PC-3 (cell line): Measurements from ENCODE around the gene YAE1.

Source experiments
- EZH2 ChIP-seq: fragments of 300-600 bp; sonication (generic); IDR thresholded peaks from one replicate; pipeline ENCODE4 v1.6.1; 2017; ENCODE audit warnings: antibody characterized with exemption, mild to moderate bottlenecking, low read length; ENCODE audit not compliant: unreplicated experiment
- TF ChIP-seq, protein P1 (sequence below): fragments of 300-600 bp; sonication (generic); conservative IDR thresholded peaks from 2 replicates; pipeline ENCODE4 v1.5.1; 2017; ENCODE audit warnings: antibody characterized with exemption, low read depth, mild to moderate bottlenecking, low read length

DNA sequence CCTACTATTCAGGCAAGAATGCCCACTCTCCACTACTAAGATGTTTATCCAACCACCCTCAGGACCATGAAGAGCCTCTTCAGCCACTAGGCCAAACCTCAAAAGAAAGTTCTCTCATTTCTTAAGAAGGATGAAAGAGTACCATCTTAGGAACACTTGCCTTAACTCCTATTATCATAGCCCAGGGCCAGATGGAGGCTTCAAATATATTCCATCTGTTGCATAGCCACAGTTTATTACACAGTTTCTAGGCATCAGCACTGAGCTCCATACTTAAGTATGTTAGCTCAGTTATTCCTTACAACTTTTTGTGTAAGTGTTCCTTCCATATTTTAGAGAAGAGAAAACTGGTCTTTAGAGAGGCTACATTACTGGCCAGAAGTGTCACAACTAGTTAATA is 37.4 kb upstream of the YAE1 start:
- TF ChIP-seq EZH2: no peak
- TF ChIP-seq, protein P1, sequence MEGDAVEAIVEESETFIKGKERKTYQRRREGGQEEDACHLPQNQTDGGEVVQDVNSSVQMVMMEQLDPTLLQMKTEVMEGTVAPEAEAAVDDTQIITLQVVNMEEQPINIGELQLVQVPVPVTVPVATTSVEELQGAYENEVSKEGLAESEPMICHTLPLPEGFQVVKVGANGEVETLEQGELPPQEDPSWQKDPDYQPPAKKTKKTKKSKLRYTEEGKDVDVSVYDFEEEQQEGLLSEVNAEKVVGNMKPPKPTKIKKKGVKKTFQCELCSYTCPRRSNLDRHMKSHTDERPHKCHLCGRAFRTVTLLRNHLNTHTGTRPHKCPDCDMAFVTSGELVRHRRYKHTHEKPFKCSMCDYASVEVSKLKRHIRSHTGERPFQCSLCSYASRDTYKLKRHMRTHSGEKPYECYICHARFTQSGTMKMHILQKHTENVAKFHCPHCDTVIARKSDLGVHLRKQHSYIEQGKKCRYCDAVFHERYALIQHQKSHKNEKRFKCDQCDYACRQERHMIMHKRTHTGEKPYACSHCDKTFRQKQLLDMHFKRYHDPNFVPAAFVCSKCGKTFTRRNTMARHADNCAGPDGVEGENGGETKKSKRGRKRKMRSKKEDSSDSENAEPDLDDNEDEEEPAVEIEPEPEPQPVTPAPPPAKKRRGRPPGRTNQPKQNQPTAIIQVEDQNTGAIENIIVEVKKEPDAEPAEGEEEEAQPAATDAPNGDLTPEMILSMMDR: no peak
